HL-60/S4 treated with phorbol 12-myristate 13-acetate at 8.2 ng/mL for 4 days and 3 days (cell line): ENCODE results near the gene FAM72D.
"Not testable (repeated sequence)": the region's sequence is repeated elsewhere in the genome, so short reads cannot be mapped to it uniquely, and the experiment has no call there.

Experiments used
- in situ Hi-C: fragments of 300-500 bp; cut with MboI; formaldehyde crosslinking; loops from 2 replicates; pipeline ENCODE4 v1.15.0; 2022; ENCODE audit warnings: low sequenced_read_pairs

FAM72D gene

DNA sequence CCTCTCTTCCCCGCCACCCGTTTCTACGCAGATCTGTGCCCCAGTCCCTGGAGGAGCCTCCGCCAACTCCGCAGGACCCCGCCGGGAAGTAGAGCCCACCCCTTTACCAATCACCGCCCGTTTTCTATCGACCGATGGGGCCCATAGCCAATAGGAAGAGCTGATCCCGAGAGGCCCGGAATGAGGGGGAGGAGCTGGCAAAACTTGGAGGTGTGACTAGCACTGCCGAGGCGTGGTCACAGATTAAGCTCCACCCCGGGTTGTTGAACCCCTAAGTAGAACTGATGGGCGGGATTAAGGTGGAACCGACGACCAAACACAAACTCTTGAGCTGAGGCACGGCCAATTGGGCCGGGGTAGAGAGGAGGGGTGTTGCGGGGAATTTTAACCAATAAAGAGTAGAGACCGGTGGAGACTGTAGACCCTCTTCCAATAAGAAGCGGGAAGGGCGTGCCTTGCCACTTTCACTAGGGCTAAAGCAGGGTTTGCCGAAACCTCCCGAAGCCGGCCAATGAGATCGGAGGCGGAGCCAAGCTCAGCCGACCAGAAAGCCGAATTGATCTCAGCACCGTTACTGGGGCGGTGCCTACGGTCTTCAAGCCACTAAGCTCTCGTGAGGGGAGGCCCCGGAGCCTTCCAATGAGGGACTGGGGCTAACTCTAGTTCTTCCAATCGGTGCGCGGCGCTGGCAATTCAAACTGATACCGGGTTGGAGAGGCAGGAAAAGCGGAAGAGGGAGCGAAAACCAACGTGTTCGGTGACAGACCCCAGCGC is at the start of gene FAM72D, which contains the start of gene SRGAP2B:
Gene FAM72D (plus strand): TSS at position 691 of the 774 bp plus-strand sequence. CDS start 874 bp downstream, outside the sequence.
Gene SRGAP2B (minus strand): TSS at position 45 of the 774 bp plus-strand sequence. CDS start 2,427 bp downstream, outside the sequence.
- in situ Hi-C loops = not testable (repeated sequence)

GRCh38 chr1:145047553-145047952 is 48.2 kb upstream of the FAM72D start:
- in situ Hi-C loops = not testable (repeated sequence)

DNA sequence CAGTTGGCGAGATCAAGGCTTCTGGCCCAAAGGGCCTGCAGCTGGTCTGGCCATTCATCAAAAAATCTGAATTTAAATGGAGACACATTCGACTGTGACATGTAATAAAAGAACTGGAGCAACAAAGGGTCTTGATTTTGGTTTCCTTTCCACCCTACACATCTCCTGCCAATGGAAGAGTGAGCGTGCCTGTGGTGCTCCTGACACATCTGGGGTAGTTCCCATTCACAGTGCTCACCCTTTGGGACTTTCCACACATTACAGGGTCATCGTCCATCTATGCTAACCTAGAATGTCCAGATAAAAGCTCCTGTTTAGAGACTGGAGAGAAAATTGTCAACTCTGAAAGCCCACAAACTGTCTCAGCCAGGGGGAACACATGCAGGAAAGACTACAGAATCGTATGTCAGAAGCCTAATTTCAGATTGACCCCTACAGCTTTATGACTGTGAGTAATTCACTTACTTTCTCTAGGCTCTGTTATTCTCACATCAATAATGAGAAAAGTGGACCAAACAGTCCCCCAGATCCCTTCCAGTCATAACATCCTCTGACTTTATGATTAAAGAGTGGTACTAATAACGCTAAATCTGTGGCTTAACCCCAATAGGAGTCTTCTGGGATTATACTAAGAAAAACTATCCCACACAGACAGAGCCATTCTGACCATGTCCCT is 47.5 kb upstream of the FAM72D start:
- in situ Hi-C loops = not testable (repeated sequence)

DNA sequence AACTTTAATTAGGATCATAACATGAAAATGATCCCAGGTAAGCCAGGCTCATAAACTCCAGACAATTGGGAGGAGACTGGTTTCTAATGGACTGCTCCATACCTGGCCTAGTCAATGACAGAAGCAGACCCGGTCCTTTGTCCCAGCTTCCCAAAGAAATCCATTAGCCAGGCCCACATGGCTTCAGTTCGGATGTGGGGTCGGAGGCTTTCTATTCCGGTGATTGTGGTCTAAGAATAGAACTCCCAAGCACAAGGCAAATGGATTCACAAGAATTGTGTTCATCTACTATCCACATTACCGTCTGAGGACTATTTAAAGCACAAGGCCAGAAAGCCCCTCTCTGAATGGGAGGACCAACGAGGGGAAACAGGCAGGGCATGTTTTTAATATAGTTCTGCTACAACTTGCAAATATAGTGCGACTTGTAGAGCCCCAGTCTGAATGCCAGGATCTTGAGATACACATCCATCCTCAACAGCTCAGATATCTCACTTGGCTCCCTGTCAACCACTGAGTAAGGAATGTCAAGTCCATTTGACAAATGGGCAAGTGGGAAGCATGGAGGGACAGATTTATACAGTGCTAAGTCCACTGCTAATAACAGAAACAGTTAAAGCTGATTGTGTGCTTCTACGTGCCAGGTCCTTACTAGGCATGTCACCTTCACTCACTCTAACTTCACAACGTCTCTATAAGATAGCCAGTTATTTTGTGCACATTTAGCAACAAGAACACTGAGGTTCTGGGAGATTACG is 43.6 kb upstream of the FAM72D start:
- in situ Hi-C loops = not testable (repeated sequence)

DNA sequence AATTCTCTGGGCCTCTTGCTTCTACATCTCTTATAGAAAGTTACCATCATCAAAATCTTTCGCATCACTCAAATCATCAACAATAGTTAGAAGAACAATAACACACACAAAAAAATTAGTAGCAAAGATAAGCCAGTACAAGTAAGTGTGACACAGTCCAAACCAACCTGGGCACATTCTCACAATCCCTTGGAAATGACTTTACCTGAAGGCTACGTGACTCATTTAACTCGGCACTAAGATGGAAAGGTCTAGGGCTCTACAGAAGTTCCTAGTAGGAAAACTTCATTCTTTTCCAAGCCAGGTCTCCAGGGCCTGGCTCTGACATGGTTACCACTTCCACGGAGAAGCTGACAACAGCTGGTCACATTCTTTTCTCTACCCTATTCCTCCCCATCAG is 42.3 kb upstream of the FAM72D start:
- in situ Hi-C loops = not testable (repeated sequence)

- in situ Hi-C loops = not testable (repeated sequence)
Observed at GRCh38 chr1:145055217-145055760, 40.5 kb upstream of the FAM72D start.

GRCh38 chr1:145058184-145058583 is 37.6 kb upstream of the FAM72D start:
- in situ Hi-C loops = not testable (repeated sequence)

GRCh38 chr1:145063285-145063684 is 32.5 kb upstream of the FAM72D start:
- in situ Hi-C loops = not testable (repeated sequence)

DNA sequence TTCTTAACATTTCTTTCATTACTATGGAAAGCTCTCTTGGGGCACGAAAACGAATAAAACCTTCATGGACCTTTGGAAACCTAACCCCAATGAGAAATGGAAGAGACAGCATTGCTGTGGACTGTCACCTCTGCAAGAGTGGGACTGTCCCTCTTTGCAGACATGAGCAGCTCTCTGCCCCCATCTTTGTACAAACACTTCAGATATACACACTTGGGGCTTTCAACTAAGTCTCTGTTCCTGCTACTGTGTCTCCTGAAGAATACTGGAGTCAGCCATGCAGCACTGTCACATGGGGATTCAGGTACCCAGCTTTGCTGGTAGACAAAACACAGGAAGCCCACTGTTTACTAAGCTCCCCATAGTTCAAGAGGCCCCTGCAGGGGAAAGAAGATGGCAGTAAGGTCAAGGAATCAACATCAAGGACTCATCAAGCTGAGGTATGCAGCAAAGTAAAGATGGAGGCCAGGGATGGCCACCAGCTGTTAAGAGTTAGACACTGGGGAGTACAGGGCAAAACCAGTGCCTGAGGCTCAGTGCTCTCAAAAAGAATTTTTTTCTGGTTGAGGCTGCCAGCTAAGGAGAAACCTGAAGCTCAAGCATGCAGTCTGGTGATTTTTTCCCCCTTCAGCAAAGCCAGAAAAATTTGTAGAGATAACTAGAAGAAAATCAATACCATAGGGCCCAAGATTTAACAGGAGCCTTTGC is 31.7 kb upstream of the FAM72D start:
- in situ Hi-C loops = not testable (repeated sequence)

- in situ Hi-C loops = not testable (repeated sequence)
Observed at GRCh38 chr1:145065194-145065826, 30.5 kb upstream of the FAM72D start.

- in situ Hi-C loops = not testable (repeated sequence)
Observed at GRCh38 chr1:145066486-145066885, 29.3 kb upstream of the FAM72D start.

DNA sequence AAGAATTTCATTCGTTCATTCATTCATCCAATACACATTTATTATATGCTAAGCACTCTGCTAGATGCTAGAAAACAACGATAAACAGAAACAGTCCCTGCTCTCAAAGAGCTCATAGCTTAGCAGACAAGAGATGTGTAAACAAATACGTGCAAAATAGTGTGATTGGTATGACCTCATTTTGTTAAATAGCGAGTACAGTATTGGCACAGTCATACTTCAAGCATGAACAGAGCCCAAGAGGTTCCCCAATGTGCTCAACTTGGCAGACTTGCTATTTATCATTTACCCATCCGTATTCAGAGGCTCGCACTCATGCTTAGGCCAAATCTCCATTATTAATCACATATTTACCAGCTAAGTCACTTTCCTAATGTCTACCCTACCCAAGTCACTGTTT is 24.2 kb upstream of the FAM72D start:
- in situ Hi-C loops = not testable (repeated sequence)

GRCh38 chr1:145074021-145074559 is 21.7 kb upstream of the FAM72D start:
- in situ Hi-C loops = not testable (repeated sequence)

DNA sequence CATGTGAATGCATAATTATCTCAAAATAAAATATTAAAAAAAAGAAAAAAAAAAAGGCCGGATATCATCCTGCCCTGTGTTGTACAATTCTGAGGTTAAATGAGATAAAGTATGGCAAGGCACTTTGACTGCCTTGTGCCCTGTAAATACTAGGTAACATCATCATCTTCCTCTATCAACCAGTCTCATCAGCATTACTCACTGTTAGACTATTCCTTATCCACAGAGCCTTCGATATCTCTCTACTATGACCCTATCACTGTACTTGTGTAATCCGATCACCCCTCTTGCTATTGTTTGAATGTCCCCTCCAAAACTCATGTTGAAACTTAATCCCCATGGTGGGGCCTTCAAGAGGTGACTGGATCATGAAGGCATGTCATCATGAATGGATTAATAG is 18.9 kb upstream of the FAM72D start:
- in situ Hi-C loops = not testable (repeated sequence)

DNA sequence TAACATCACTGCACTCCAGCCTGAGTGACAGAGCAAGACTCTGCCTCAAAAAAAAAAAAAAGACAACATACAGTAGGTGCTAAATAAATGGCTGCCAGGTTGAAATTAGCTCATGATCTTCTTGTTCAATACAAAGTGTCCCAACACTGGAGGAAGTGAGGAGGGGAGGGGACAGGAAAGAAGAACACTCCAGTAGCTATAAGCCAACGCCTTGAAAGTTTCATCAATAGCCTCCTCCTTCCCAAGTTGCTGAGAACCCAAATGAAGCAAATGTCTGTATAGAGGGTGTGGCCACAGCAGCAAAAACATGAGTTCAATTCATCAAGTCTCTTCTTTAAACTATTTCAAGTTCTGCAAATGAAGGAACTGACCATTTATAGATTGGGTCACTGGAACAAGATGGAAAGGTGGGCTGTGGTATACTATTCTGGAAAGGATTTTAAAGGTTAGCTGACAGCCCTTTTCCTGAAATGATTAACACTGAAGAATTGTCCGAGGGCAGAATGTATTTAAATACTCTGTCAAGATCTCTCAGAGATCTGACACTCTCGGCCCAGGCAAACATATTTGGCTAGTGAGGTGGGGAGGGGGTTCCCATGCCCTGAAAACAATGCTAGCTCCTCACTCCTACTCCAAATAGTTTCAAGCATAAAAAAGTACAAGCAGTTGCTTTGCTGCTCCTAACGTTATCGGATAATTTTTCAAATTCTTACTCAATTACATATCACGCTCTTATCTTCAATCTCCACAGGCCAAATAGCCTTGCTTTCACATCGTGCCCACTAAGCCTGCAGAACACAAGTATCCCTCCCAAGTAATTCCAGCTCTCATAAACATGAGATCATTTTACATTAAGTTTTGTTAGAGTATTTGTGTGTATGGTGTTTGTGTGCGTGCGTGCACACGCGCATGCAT is 17.6 kb upstream of the FAM72D start:
- in situ Hi-C loops = not testable (repeated sequence)

DNA sequence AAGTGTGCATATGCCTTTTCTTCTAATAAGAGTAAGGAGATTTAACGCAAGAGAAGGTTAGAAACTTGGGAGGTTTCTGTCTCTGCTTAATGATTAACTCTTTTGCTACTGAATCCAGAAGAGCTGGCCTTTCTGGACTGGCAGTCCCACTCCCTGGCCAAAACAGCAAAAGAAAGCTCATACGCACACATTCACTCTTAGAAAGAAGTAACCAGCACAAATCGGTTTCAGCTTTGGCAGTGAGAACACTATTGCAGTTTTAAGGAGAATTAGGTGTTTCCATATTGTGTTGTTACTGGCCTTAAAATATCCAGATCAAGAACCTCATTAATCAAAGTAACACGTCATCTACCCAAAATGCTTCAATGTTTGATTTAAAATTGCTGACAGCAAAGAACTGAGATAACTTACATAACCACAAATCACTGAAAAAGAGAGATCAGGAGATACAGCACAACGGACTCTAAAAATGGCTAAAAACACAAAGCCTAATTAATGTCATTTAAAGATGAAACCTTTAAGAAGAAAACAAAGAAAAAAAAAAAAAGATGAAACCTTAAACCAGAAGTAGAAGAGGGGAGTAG is 16.9 kb upstream of the FAM72D start:
- in situ Hi-C loops = not testable (repeated sequence)

DNA sequence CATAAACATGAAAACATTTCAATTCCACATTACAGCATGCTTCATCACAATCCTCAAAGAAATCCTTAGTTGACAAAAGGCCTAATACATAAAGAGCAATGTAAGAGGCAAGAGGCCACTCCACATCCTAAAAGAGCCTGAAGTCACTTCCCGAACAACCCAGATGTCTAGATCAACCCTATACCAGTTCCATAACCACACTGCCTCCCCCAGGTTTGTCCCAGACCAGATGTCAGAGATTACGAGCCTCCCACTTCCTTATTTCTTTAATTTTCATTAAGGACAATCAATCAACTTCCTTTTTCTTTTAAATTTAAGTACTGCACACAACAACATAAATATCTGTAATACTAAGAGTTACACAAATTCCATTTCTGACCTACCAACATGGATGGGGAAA is 16.0 kb upstream of the FAM72D start:
- in situ Hi-C loops = not testable (repeated sequence)

DNA sequence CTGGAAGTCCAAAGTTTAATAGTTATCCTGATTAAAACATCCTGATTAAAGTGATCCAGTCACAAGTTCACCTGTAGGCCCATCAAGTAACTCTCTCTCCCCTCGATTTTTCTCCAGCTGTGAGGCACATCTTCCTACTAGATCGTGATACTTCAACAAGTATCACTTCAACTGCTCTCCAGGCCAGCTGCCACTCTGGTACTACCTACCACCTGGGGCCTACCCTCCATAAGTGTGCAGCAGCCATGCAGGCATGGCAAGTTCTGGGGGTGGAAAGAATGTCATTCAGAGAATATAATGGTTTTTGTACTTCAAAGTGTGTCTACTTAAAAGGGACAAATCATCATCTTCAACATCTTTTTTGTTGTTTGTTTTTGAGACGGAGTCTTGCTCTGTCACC is 15.6 kb upstream of the FAM72D start:
- in situ Hi-C loops = not testable (repeated sequence)
